Epithelial cell of esophagus (primary cell): ENCODE measurements around the gene GCC2.
A peak's percentile ranks its signal among the peaks of the same experiment; 100 is the strongest.
"Not testable (repeated sequence)": the region's sequence is repeated elsewhere in the genome, so short reads cannot be mapped to it uniquely, and the experiment has no call there.

Experiments used
- DNase-seq: peaks from one replicate; pipeline ENCODE4 v3.0.0; 2010; ENCODE audit warnings: low read depth
- H3K4me3 ChIP-seq: 2 replicates; pipeline ENCODE4 v1.5.1; 2011; ENCODE audit warnings: mild to moderate bottlenecking, low read length, control low read depth
- CTCF ChIP-seq: IDR thresholded peaks from 2 replicates; pipeline ENCODE4 v1.5.1; 2011; ENCODE audit warnings: low read depth, mild to moderate bottlenecking, low read length, control low read depth, inconsistent platforms; ENCODE audit not compliant: insufficient read depth; ENCODE audit errors: missing control alignments

The GCC2 gene

DNA sequence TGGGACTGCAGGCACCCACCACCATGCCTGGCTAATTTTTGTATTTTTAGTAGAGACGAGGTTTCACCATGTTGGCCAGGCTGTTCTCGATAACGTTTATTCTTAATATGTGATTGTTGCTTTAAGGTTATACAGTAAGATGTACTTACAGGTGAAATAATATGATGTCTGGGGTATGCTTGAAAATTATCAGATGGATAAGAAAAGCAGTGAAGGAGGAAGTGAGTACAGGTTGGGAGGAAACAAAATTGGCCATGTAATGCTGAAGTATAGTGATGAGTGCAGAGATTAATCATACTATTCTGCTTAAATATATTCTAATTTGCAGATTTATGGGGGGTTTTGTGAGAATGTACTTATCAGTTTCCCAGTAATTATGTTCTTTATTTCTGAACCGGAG lies 3.0 kb downstream of the GCC2 start:
- DNase-seq: no peak
- no peak overlapping the region for H3K4me3 ChIP-seq
- no peak for TF ChIP-seq CTCF

- not testable (repeated sequence) for H3K4me3 ChIP-seq, DNase-seq
Measured at GRCh38 chr2:108453530-108453929, 4.5 kb downstream of the GCC2 start.

- no peak for DNase-seq
- TF ChIP-seq CTCF: no peak
Measured at GRCh38 chr2:108454440-108454839, 5.4 kb downstream of the GCC2 start.

DNA sequence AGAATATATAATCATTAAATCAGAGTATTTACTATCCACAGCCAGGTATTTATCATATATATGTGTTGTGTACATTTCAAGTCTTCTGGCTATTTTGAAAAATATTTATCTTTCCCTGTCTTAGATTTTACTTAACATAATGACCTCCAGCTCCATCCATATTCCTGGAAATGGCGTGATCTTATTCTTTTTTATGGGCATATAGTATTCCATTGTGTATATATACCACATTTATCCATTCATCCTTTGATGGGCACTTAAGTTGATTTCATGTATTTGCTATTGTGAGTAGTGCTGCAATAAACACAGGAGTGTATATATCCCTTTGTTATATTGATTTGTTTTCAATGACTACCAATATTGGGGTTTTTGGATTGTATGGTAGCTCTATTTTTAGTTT lies 6.6 kb downstream of the GCC2 start:
- H3K4me3 ChIP-seq: no peak overlapping the region
- DNase-seq: no peak
- no peak for TF ChIP-seq CTCF

More at GRCh38 chr2:108454440-108454839, 5.4 kb downstream of the GCC2 start:
- no peak overlapping the region for H3K4me3 ChIP-seq

GRCh38 chr2:108458082-108458481 lies 9.1 kb downstream of the GCC2 start:
- TF ChIP-seq CTCF: no peak
- DNase-seq: no peak
- H3K4me3 ChIP-seq: no peak overlapping the region

GRCh38 chr2:108459441-108459840 lies 10.4 kb downstream of the GCC2 start:
- no peak overlapping the region for H3K4me3 ChIP-seq
- TF ChIP-seq CTCF: no peak
- DNase-seq: peak; percentile 55

- no peak for TF ChIP-seq CTCF
- DNase-seq: no peak
- no peak overlapping the region for H3K4me3 ChIP-seq
Measured at GRCh38 chr2:108460345-108461037, 11.5 kb downstream of the GCC2 start.
